GM12801 (cell line): Measurements from ENCODE around the gene RALGAPB.

Source experiments
- CTCF ChIP-seq: IDR thresholded peaks from one replicate; pipeline ENCODE4 v1.5.1; 2011; ENCODE audit warnings: control low read depth; ENCODE audit not compliant: insufficient read length; ENCODE audit errors: extremely low read depth

Gene RALGAPB

GRCh38 chr20:38601216-38602184, 128.9 kb downstream of the RALGAPB start, which contains the start of gene ARHGAP40:
Gene ARHGAP40, plus strand, starts transcription at chr20:38601809.
- no peak for TF ChIP-seq CTCF

- no peak for TF ChIP-seq CTCF
These were observed 129.5 kb downstream of the RALGAPB start for GRCh38 chr20:38602185-38602581.

- no peak for TF ChIP-seq CTCF
These were observed 130.6 kb downstream of the RALGAPB start for GRCh38 chr20:38603286-38603685.

GRCh38 chr20:38604873-38605303, 132.2 kb downstream of the RALGAPB start:
- no peak for TF ChIP-seq CTCF

GRCh38 chr20:38607351-38607750, 134.7 kb downstream of the RALGAPB start:
- no peak for TF ChIP-seq CTCF

- TF ChIP-seq CTCF: no peak
These were observed 135.5 kb downstream of the RALGAPB start for GRCh38 chr20:38608188-38608587.

- no peak for TF ChIP-seq CTCF
These were observed 137.2 kb downstream of the RALGAPB start for GRCh38 chr20:38609815-38610214.
